A549 (cell line): ENCODE results near the gene ASB7.

ENCODE experiments used
- CHD2 ChIP-seq: fragments of 150-350 bp; IDR thresholded peaks from 2 replicates; pipeline ENCODE4 v1.6.1; 2014; ENCODE audit warnings: low read length; ENCODE audit not compliant: partially characterized antibody
- MAX ChIP-seq: IDR thresholded peaks from 2 replicates; pipeline ENCODE4 v1.6.1; 2012
- POLR2A ChIP-seq: IDR thresholded peaks from 2 replicates; pipeline ENCODE4 v1.6.1; 2012; ENCODE audit warnings: mild to moderate bottlenecking, low read length
- RAD21 ChIP-seq, 2 experiments: fragments of >200 bp in 1 of 2; sonication (Bioruptor Twin) in 1 of 2; formaldehyde crosslinking in 1 of 2; IDR thresholded peaks in 1 of 2; conservative IDR thresholded peaks in 1 of 2; 2 replicates in 1 of 2; 3 replicates in 1 of 2; pipeline ENCODE4 v1.6.1; 2012 to 2018; ENCODE audit warnings: inconsistent platforms in 1 of 2
- TF ChIP-seq, protein P1 (sequence below): fragments of >200 bp; sonication (Bioruptor Twin); formaldehyde crosslinking; IDR thresholded peaks from 3 replicates; pipeline ENCODE4 v1.5.1; 2016

DNA sequence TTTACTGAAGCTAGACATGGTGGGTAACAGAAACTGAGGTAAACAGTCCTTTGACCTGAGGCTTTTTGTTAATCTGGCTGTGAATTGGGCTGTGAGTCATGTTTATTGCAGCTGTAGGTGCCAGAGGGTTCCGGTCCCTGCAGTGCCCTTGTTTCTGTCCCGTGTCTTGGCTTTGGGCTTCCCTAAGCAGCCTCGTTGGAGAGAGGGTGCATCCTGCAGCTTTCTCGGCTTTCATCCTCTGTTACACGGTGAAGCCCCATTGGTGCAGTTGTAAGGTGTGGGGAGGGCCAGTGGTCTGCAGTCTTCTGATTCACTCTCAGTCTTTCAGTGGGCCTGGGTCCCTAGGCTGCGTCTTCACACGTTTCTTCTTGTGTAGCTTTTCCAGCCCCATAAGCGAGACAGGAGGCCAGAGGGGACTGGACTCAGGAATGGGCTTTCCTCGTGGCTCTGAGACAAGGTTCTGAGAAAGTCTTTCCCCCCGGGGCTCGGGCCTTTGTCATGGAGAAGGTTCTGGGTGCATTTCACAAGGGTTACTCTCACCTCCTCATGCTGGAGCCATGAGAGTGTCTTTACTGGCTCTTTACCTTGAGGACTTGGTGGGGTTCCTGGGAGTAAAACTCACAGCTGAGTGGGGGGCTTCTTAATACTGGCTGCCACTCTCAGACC, 33.1 kb downstream of the ASB7 start:
- TF ChIP-seq RAD21 (conservative IDR thresholded peaks at IDR 0.05 in 1 of 2, IDR thresholded peaks at IDR 0.05 in 1 of 2) = no peak
- TF ChIP-seq, protein P1, sequence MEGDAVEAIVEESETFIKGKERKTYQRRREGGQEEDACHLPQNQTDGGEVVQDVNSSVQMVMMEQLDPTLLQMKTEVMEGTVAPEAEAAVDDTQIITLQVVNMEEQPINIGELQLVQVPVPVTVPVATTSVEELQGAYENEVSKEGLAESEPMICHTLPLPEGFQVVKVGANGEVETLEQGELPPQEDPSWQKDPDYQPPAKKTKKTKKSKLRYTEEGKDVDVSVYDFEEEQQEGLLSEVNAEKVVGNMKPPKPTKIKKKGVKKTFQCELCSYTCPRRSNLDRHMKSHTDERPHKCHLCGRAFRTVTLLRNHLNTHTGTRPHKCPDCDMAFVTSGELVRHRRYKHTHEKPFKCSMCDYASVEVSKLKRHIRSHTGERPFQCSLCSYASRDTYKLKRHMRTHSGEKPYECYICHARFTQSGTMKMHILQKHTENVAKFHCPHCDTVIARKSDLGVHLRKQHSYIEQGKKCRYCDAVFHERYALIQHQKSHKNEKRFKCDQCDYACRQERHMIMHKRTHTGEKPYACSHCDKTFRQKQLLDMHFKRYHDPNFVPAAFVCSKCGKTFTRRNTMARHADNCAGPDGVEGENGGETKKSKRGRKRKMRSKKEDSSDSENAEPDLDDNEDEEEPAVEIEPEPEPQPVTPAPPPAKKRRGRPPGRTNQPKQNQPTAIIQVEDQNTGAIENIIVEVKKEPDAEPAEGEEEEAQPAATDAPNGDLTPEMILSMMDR = no peak
- TF ChIP-seq CHD2 = no peak
- no peak for TF ChIP-seq POLR2A
- no peak for TF ChIP-seq MAX
